Neural progenitor cell (in vitro differentiated cells): ENCODE data around the gene SLCO3A1.

Experiments
- CTCF ChIP-seq: fragments of 200-600 bp; sonication (generic); IDR thresholded peaks from 2 replicates; pipeline ENCODE4 v1.5.1; 2017; ENCODE audit warnings: antibody characterized with exemption, mild to moderate bottlenecking
- EZH2 ChIP-seq: fragments of 200-600 bp; sonication (generic); IDR thresholded peaks from 2 replicates; pipeline ENCODE4 v1.6.1; 2017; ENCODE audit warnings: antibody characterized with exemption, mild to moderate bottlenecking, moderate library complexity

DNA sequence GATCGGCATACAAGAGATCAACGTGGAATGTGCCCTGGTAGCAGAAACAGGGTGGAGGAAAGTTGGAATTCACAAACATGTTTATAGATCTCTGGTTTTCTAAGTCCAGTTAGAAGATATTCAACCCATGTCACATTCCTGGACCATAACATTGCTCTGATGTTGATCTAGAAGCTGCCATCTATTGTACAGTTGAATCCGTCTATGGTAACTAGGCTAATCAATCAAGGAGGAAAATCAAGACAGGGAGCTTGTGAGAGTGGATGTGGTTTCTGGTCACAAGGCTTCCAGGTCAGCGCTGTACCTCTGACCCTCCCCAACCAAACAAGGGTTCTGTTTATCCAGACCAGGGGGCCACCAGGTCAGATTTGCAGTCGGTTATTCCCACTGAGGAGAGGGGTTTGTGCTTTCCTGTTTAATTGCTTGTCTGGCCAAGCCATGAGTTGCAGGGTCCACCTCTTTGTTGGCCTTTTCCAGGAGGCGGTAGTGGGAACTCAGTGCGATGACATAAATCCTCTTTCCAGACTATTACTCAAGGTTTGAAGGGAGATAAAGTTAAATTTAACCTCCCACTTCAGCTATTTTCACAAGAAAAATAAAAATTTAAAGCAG, 130.3 kb downstream of the SLCO3A1 start:
- TF ChIP-seq CTCF (no peak), EZH2 (no peak)
